ENCODE results near the gene CPLX3.

DNA sequence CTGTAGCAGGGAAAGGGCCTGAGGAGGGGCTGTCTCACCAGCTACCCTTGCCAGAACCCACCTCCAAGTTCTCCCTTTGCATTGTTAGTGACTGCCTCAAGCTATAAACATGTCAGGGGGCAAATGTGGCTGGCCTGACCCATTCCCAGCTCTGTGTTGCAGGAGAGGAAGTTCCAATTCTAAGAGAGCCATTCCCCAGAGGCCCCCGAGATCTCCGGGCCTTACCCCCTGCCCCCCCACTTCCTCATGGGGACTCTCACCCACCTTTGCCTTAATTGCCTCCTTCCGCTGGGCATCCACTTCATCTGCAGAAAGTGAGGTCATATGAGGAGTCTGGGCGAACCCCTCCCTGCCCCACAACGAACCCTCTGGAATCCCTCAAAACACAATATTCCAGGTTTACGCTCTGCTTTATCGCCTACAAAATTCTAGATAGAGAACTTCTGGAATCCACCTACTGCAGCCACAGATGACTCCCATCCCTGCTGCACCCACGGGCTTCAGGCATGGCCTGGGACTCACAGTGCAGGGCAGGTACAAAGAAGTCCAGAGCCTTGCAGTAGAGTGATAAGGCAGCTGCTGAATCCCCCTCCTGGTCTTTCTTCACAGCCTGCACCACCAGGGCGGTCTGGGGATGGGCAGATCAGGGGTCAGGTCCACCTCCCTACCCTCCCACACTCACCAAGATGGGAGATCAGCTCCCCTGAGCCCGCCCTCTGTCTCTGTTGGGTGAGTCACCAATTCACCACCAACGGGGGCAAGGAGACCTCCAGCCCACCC, 12.5 kb downstream of the CPLX3 start:
- no peak for TF ChIP-seq CTCF (IDR thresholded peaks at IDR 0.05; ENCODE audit: extremely low read depth in 1 of 2, insufficient read depth in 1 of 2, low read depth in 1 of 2, low read length in 2 of 2)
- no peak for TF ChIP-seq POLR2A (IDR thresholded peaks at IDR 0.05; ENCODE audit: low read depth, low read length)
- TF ChIP-seq MYC (IDR thresholded peaks at IDR 0.05; ENCODE audit: low read depth, low read length), result no peak
- TF ChIP-seq EZH2 (IDR thresholded peaks at IDR 0.05; ENCODE audit: borderline replicate concordance, low read depth, low read length, severe bottlenecking), result no peak

All from endothelial cell of umbilical vein (primary cell).